Duodenal mucosa (tissue), 2 donors: ENCODE measurements around the gene MTFMT.

ENCODE experiments used
- H3K27ac ChIP-seq: one replicate; pipeline ENCODE4 v1.7.0; 2013; ENCODE audit warnings: low read depth, low read length
- H3K27me3 ChIP-seq, 2 donors: one replicate each; pipeline ENCODE4 v1.7.0; 2013; ENCODE audit warnings: low read length in 2 of 2, control low read depth in 1 of 2; ENCODE audit not compliant: insufficient read depth in 2 of 2, control insufficient read depth in 1 of 2
- H3K36me3 ChIP-seq, 2 donors: one replicate each; pipeline ENCODE4 v1.7.0; 2013; ENCODE audit warnings: low read length in 2 of 2, control low read depth in 1 of 2; ENCODE audit not compliant: insufficient read depth in 2 of 2, control insufficient read depth in 1 of 2
- H3K4me1 ChIP-seq, 2 donors: one replicate each; pipeline ENCODE4 v1.7.0; 2013; ENCODE audit warnings: low read length in 2 of 2, control low read depth in 1 of 2; ENCODE audit not compliant: insufficient read depth in 2 of 2, control insufficient read depth in 1 of 2
- H3K4me3 ChIP-seq, 2 donors: one replicate each; pipeline ENCODE4 v1.7.0; 2013; ENCODE audit warnings: low read length in 2 of 2, low read depth in 1 of 2
- H3K9ac ChIP-seq, 2 donors: one replicate each; pipeline ENCODE4 v1.7.0; 2013; ENCODE audit warnings: low read length in 2 of 2, low read depth in 1 of 2
- H3K9me3 ChIP-seq, 2 donors: one replicate each; pipeline ENCODE4 v1.7.0; 2013; ENCODE audit warnings: low read length in 2 of 2, control low read depth in 1 of 2; ENCODE audit not compliant: control insufficient read depth in 1 of 2

The MTFMT gene

GRCh38 chr15:65060641-65061397 lies 31.4 kb upstream of the MTFMT start:
- no peak overlapping the region for H3K9ac ChIP-seq
- H3K27ac ChIP-seq: peak overlapping the region; percentile 2
- H3K4me3 ChIP-seq: no peak overlapping the region
- H3K4me1 ChIP-seq: peaks cover 14 to 18% of the 10 kb centered on the region in 2 donors
- no peaks in the 10 kb centered on the region for H3K9me3 ChIP-seq
- H3K27me3 ChIP-seq: no peaks in the 10 kb centered on the region
- no peaks in the 10 kb centered on the region for H3K36me3 ChIP-seq

- Histone ChIP-seq H3K4me1 (peaks cover 22 to 26% of the 10 kb centered on the region in 2 donors), H3K27ac (no peak overlapping the region), H3K9ac (no peak overlapping the region), H3K36me3 (no peaks in the 10 kb centered on the region), H3K9me3 (no peaks in the 10 kb centered on the region), H3K27me3 (no peaks in the 10 kb centered on the region), H3K4me3 (no peak overlapping the region)
Measured at GRCh38 chr15:65059931-65060596, 30.6 kb upstream of the MTFMT start.

GRCh38 chr15:65059369-65059750 lies 29.9 kb upstream of the MTFMT start:
- Histone ChIP-seq H3K27ac (no peak overlapping the region), H3K36me3 (no peaks in the 10 kb centered on the region), H3K9me3 (no peaks in the 10 kb centered on the region), H3K27me3 (no peaks in the 10 kb centered on the region), H3K9ac (no peak overlapping the region), H3K4me3 (no peak overlapping the region), H3K4me1 (peaks cover 29 to 33% of the 10 kb centered on the region in 2 donors)

GRCh38 chr15:65058394-65059368 lies 29.2 kb upstream of the MTFMT start:
- Histone ChIP-seq H3K4me3 (no peak overlapping the region), H3K27ac (no peak overlapping the region), H3K9me3 (no peaks in the 10 kb centered on the region), H3K36me3 (peaks cover 0 to under 1% of the 10 kb centered on the region in 2 donors), H3K9ac (no peak overlapping the region), H3K4me1 (peaks cover 29 to 34% of the 10 kb centered on the region in 2 donors), H3K27me3 (no peaks in the 10 kb centered on the region)

GRCh38 chr15:65057549-65057940 lies 28.1 kb upstream of the MTFMT start:
- no peak overlapping the region for H3K4me3 ChIP-seq
- H3K27me3 ChIP-seq: no peaks in the 10 kb centered on the region
- H3K4me1 ChIP-seq: peaks cover 29 to 34% of the 10 kb centered on the region in 2 donors
- no peaks in the 10 kb centered on the region for H3K9me3 ChIP-seq
- peaks cover 3 to 5% of the 10 kb centered on the region in 2 donors for H3K36me3 ChIP-seq
- no peak overlapping the region for H3K9ac ChIP-seq
- H3K27ac ChIP-seq: no peak overlapping the region

GRCh38 chr15:65056868-65057548 lies 27.6 kb upstream of the MTFMT start:
- no peaks in the 10 kb centered on the region for H3K9me3 ChIP-seq
- no peak overlapping the region for H3K4me3 ChIP-seq
- no peaks in the 10 kb centered on the region for H3K27me3 ChIP-seq
- peaks cover 29 to 34% of the 10 kb centered on the region in 2 donors for H3K4me1 ChIP-seq
- H3K27ac ChIP-seq: no peak overlapping the region
- no peak overlapping the region for H3K9ac ChIP-seq
- peaks cover 3 to 5% of the 10 kb centered on the region in 2 donors for H3K36me3 ChIP-seq

GRCh38 chr15:65056106-65056505 lies 26.7 kb upstream of the MTFMT start:
- peaks cover 3 to 9% of the 10 kb centered on the region in 2 donors for H3K36me3 ChIP-seq
- H3K4me3 ChIP-seq: no peak overlapping the region
- H3K27ac ChIP-seq: no peak overlapping the region
- H3K9ac ChIP-seq: no peak overlapping the region
- peaks cover 29 to 34% of the 10 kb centered on the region in 2 donors for H3K4me1 ChIP-seq
- no peaks in the 10 kb centered on the region for H3K27me3 ChIP-seq
- H3K9me3 ChIP-seq: no peaks in the 10 kb centered on the region

GRCh38 chr15:65055201-65055870 lies 25.9 kb upstream of the MTFMT start:
- Histone ChIP-seq H3K27me3 (no peaks in the 10 kb centered on the region), H3K4me1 (peaks cover 29 to 35% of the 10 kb centered on the region in 2 donors), H3K9ac (peak overlapping the region in 1 of 2 donors; percentile 6), H3K36me3 (peaks cover 3 to 9% of the 10 kb centered on the region in 2 donors), H3K27ac (no peak overlapping the region), H3K4me3 (no peak overlapping the region), H3K9me3 (no peaks in the 10 kb centered on the region)
